HG02763 (cell line): ENCODE results near the gene CDKAL1.
A peak's percentile ranks its signal among the peaks of the same experiment; 100 is the strongest.
"Not testable (repeated sequence)": the region's sequence is repeated elsewhere in the genome, so short reads cannot be mapped to it uniquely, and the experiment has no call there.

Experiments
- ATAC-seq: cut with Tn5 transposase; IDR thresholded peaks from one replicate; pipeline ENCODE4 v1.9.1; 2021; ENCODE audit warnings: mild to moderate bottlenecking, moderate library complexity; ENCODE audit not compliant: unreplicated experiment

Gene CDKAL1

GRCh38 chr6:20549398-20549797 is 15.1 kb downstream of the CDKAL1 start:
- ATAC-seq, result not testable (repeated sequence)

GRCh38 chr6:20554326-20554725 is 20.1 kb downstream of the CDKAL1 start:
- no peak for ATAC-seq

GRCh38 chr6:20554817-20555216 is 20.6 kb downstream of the CDKAL1 start:
- ATAC-seq, result no peak

- ATAC-seq, result no peak
Observed at GRCh38 chr6:20559924-20560551, 25.8 kb downstream of the CDKAL1 start.

GRCh38 chr6:20563377-20563776 is 29.1 kb downstream of the CDKAL1 start:
- no peak for ATAC-seq

GRCh38 chr6:20564269-20564668 is 30.0 kb downstream of the CDKAL1 start:
- no peak for ATAC-seq

GRCh38 chr6:20564777-20565176 is 30.5 kb downstream of the CDKAL1 start:
- ATAC-seq, result peak; percentile 63

- peak; percentile 30 for ATAC-seq
Observed at GRCh38 chr6:20565342-20565741, 31.1 kb downstream of the CDKAL1 start.

GRCh38 chr6:20566109-20566508 is 31.9 kb downstream of the CDKAL1 start:
- ATAC-seq, result no peak

- no peak for ATAC-seq
Observed at GRCh38 chr6:20569000-20569610, 34.8 kb downstream of the CDKAL1 start.

- ATAC-seq, result no peak
Observed at GRCh38 chr6:20571261-20571660, 37.0 kb downstream of the CDKAL1 start.

GRCh38 chr6:20572288-20572687 is 38.0 kb downstream of the CDKAL1 start:
- no peak for ATAC-seq

GRCh38 chr6:20572940-20573339 is 38.7 kb downstream of the CDKAL1 start:
- ATAC-seq, result no peak

GRCh38 chr6:20574355-20574754 is 40.1 kb downstream of the CDKAL1 start:
- no peak for ATAC-seq

- no peak for ATAC-seq
Observed at GRCh38 chr6:20575125-20575524, 40.9 kb downstream of the CDKAL1 start.

GRCh38 chr6:20575704-20576451 is 41.6 kb downstream of the CDKAL1 start:
- no peak for ATAC-seq

GRCh38 chr6:20577173-20577688 is 43.0 kb downstream of the CDKAL1 start:
- no peak for ATAC-seq

- no peak for ATAC-seq
Observed at GRCh38 chr6:20581070-20581469, 46.8 kb downstream of the CDKAL1 start.

GRCh38 chr6:20582586-20583443 is 48.6 kb downstream of the CDKAL1 start:
- no peak for ATAC-seq

- ATAC-seq, result no peak
Observed at GRCh38 chr6:20583444-20583800, 49.2 kb downstream of the CDKAL1 start.

GRCh38 chr6:20584100-20584731 is 50.0 kb downstream of the CDKAL1 start:
- ATAC-seq, result no peak
